DND-41 (cell line): ENCODE results near the gene SLAMF7.

Experiments used
- ATAC-seq: fragments of 200-7000 bp; cut with Tn5 transposase; 3 replicates; pipeline ENCODE4 v1.9.1; 2021; ENCODE audit warnings: low read depth; ENCODE audit not compliant: insufficient read depth
- DNase-seq: peaks from one replicate; pipeline ENCODE4 v3.0.0-alpha.2; 2020
- H2AFZ ChIP-seq: 2 replicates; pipeline ENCODE4 v1.6.0; 2012; ENCODE audit warnings: low read depth, low read length
- H3K27ac ChIP-seq: 2 replicates; pipeline ENCODE4 v1.5.1; 2012; ENCODE audit warnings: low read length, inconsistent platforms
- H3K27me3 ChIP-seq: fragments of 200-600 bp; sonication (generic); 2 replicates; pipeline ENCODE4 v1.6.0; 2012; ENCODE audit warnings: low read length, mild to moderate bottlenecking, inconsistent platforms; ENCODE audit not compliant: insufficient read depth, poor library complexity
- H3K36me3 ChIP-seq: 2 replicates; pipeline ENCODE4 v1.5.1; 2012; ENCODE audit warnings: low read length, inconsistent platforms; ENCODE audit not compliant: insufficient read depth
- H3K4me1 ChIP-seq: 2 replicates; pipeline ENCODE4 v1.5.1; 2012; ENCODE audit warnings: mild to moderate bottlenecking, low read length; ENCODE audit not compliant: insufficient read depth
- H3K4me2 ChIP-seq: 2 replicates; pipeline ENCODE4 v1.6.0; 2012; ENCODE audit warnings: mild to moderate bottlenecking, moderate library complexity, low read length, inconsistent platforms; ENCODE audit not compliant: insufficient read depth
- H3K4me3 ChIP-seq, 2 experiments: fragments of 200-600 bp in 1 of 2; shearing (Covaris generic) in 1 of 2; 2 replicates each; pipeline ENCODE4 v1.5.1; 2012 to 2016; ENCODE audit warnings: inconsistent platforms in 2 of 2, low read length in 2 of 2, mild to moderate bottlenecking in 2 of 2, low read depth in 1 of 2, moderate library complexity in 1 of 2
- H3K79me2 ChIP-seq: 2 replicates; pipeline ENCODE4 v1.6.0; 2012; ENCODE audit warnings: low read length, inconsistent platforms; ENCODE audit not compliant: insufficient read depth
- H3K9ac ChIP-seq: 2 replicates; pipeline ENCODE4 v1.6.0; 2012; ENCODE audit warnings: low read depth, mild to moderate bottlenecking, inconsistent platforms, low read length, moderate library complexity
- H3K9me3 ChIP-seq: 2 replicates; pipeline ENCODE4 v1.5.1; 2012; ENCODE audit warnings: low read length, moderate library complexity, mild to moderate bottlenecking, inconsistent platforms; ENCODE audit not compliant: insufficient read depth, severe bottlenecking
- H4K20me1 ChIP-seq: 2 replicates; pipeline ENCODE4 v1.6.0; 2012; ENCODE audit warnings: low read length; ENCODE audit not compliant: insufficient read depth
- EZH2 ChIP-seq: IDR thresholded peaks from 3 replicates; pipeline ENCODE4 v1.6.1; 2012; ENCODE audit warnings: borderline replicate concordance, low read depth, mild to moderate bottlenecking, moderate library complexity, low read length, inconsistent platforms; ENCODE audit not compliant: severe bottlenecking
- TF ChIP-seq, protein P1 (sequence below): IDR thresholded peaks from 2 replicates; pipeline ENCODE4 v1.5.1; 2012; ENCODE audit warnings: borderline replicate concordance, low read length, moderate library complexity, mild to moderate bottlenecking; ENCODE audit not compliant: poor library complexity, severe bottlenecking; ENCODE audit errors: extremely low read depth

Gene SLAMF7

DNA sequence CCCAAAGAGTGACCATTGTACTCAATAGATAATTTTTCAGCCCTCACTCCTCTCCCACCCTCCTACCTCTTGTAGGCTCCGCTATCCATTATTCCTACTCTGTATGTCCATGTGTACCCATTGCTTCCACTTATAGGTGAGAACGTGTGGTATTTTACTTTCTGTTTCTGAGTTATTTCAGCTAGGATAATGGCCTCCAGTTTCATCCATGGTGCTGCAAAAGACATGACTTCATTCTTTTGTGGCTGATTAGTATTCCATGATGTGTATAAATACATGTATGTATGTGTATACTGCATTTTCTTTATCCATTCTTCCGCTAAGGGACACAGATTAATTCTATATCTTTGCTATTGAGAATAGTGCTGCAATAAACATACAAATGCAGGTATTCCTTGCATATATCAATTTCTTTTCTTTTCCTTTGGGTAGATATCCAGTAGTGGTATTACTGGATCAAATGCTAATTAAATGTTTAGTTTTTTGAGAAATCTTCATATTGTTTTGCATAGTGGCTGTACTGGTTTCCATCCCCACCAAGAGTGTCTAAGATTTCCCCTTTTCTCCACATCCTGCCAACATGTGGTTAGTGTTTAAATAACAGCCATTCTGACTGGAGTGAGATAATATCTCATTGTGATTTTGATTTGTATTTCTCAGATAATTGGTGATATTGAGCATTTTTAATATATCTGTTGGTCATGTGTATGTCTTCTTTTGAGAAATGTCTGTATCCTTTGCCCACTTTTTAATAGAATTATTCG is 61.8 kb downstream of the SLAMF7 start:
- no peaks in the 10 kb centered on the region for H3K79me2 ChIP-seq
- no peaks in the 10 kb centered on the region for H4K20me1 ChIP-seq
- peak overlapping the region; percentile 65 for H3K27ac ChIP-seq
- no peaks in the 10 kb centered on the region for H3K9me3 ChIP-seq
- H3K9ac ChIP-seq, result no peak overlapping the region
- H3K36me3 ChIP-seq, result no peaks in the 10 kb centered on the region
- H2AFZ ChIP-seq, result no peak overlapping the region
- ATAC-seq, result peak; percentile 72
- DNase-seq, result peak; percentile 31
- H3K4me1 ChIP-seq, result peaks cover 64% of the 10 kb centered on the region
- H3K4me3 ChIP-seq, result peak overlapping the region in 1 of 2 experiments; percentile 3; a peak in 1 of 4 replicates
- H3K4me2 ChIP-seq, result peak overlapping the region; percentile 47
- H3K27me3 ChIP-seq, result no peaks in the 10 kb centered on the region
- TF ChIP-seq EZH2, result no peak
- TF ChIP-seq, protein P1, sequence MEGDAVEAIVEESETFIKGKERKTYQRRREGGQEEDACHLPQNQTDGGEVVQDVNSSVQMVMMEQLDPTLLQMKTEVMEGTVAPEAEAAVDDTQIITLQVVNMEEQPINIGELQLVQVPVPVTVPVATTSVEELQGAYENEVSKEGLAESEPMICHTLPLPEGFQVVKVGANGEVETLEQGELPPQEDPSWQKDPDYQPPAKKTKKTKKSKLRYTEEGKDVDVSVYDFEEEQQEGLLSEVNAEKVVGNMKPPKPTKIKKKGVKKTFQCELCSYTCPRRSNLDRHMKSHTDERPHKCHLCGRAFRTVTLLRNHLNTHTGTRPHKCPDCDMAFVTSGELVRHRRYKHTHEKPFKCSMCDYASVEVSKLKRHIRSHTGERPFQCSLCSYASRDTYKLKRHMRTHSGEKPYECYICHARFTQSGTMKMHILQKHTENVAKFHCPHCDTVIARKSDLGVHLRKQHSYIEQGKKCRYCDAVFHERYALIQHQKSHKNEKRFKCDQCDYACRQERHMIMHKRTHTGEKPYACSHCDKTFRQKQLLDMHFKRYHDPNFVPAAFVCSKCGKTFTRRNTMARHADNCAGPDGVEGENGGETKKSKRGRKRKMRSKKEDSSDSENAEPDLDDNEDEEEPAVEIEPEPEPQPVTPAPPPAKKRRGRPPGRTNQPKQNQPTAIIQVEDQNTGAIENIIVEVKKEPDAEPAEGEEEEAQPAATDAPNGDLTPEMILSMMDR, result peak; percentile 24

DNA sequence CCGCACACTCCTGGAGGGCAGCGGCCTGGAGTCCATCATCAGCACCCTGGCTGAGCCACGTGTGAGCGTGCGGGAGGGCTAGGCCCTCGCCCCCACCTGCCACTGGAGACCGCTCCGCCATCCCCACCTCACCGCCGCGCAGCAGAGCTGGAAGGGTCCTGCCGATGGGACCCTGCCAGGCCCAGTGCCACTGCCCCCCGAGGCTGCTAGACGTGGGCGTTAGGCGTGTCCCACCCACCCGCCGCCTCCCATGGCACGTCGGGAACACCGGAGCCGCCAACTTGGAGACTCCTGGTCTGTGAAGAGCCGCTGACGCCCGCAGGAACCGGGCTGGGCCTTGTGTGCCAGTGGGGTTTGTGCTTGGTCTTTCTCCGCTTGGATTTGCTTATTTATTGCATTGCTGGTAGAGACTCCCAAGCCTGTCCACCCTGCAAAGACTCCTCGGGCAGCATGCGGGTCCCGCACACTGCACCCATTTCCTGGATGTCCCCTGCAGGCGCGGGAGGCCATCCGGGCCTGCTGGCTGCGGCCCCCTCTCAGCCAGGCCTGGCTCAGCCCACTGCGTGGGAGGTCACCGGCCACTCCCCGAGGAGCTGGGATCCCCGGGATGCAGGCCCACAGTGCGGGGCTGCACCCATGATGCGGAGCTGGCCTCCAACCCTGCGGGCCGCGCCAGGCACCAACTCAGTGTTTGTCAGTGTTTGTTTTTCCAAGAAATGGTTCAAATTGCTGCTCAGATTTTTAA is 63.0 kb downstream of the SLAMF7 start:
- Histone ChIP-seq H3K27ac (peak overlapping the region; percentile 34; the same call in 1 of the 2 replicates), H3K4me3 (no peak overlapping the region), H3K36me3 (no peaks in the 10 kb centered on the region), H3K4me2 (no peak overlapping the region), H3K4me1 (peaks cover 52% of the 10 kb centered on the region), H3K79me2 (no peaks in the 10 kb centered on the region), H4K20me1 (no peaks in the 10 kb centered on the region), H2AFZ (no peak overlapping the region), H3K9me3 (peaks cover 10% of the 10 kb centered on the region), H3K9ac (no peak overlapping the region), H3K27me3 (no peaks in the 10 kb centered on the region)
- TF ChIP-seq, protein P1, result no peak
- TF ChIP-seq EZH2, result no peak
- DNase-seq, result no peak
- ATAC-seq, result no peak
